D341Med (cell line): ENCODE measurements around the gene MATN3.
"Not testable (repeated sequence)": the region's sequence is repeated elsewhere in the genome, so short reads cannot be mapped to it uniquely, and the experiment has no call there.

ENCODE experiments used
- DNase-seq: peaks from one replicate; pipeline ENCODE4 v3.0.0; 2012; ENCODE audit warnings: low spot score

The MATN3 gene, protein sequence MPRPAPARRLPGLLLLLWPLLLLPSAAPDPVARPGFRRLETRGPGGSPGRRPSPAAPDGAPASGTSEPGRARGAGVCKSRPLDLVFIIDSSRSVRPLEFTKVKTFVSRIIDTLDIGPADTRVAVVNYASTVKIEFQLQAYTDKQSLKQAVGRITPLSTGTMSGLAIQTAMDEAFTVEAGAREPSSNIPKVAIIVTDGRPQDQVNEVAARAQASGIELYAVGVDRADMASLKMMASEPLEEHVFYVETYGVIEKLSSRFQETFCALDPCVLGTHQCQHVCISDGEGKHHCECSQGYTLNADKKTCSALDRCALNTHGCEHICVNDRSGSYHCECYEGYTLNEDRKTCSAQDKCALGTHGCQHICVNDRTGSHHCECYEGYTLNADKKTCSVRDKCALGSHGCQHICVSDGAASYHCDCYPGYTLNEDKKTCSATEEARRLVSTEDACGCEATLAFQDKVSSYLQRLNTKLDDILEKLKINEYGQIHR

GRCh38 chr2:20012282-20013125 is at the start of gene MATN3:
Gene MATN3 (minus strand): TSS chr2:20012668. CDS start chr2:20012631, 37 bp downstream.
- peak; percentile 59 for DNase-seq

DNA sequence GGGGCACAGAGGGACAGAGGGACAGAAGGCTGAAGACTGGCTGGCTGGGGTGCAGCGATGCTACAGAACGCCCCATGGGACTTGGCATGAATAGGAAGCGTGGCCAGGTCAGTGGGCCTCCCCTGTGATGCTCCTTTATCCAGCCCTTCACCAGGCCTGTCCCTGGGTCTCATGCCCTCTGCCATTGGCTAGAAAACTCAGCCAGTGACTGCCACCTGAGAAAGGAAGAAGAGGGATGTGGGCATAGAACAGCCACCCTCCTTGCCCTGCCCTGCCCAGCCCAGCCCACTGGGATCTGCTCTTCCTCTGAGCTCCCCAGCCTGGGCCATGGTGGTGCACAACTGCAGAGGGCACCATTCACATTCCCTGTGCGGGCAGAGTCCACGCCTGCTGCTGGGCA is 49.5 kb upstream of the MATN3 start:
- no peak for DNase-seq

DNA sequence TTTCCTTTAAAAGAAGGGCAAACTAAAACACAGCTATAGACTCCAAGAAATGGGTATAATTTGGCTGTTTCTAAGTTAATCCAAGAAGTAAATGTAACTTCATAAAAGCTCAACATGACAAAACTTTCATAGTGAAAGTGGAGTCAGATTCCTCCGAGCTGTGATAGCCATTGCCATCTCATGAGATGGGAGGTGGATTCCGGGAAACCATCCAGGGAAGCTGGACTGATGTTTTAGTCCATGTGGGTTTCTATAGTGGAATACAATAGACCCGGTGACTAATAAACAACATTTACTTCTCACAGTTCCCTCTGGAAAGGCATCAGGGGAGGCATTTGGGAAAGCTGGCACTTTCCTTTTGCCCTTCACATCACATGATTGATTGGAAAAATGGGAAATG is 49.0 kb upstream of the MATN3 start:
- DNase-seq: no peak

DNA sequence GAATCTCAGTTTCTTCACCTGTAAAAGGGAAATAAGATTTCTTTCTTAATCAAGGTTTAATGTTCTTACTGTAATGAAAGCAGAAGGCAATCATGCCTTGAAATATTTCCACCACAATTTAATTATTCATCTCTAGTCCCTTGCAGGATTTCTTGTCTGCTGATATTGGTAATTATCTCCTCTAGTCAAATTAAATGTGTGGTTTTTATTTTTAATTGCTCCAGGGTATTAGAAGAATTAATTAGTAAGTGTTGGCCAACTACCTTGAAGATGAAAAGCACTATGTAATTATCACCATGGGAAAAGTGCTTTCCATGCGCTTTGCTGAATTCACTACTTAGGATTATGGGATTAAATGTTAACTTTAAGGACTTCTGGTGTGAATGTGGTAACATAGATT is 47.6 kb upstream of the MATN3 start:
- DNase-seq: no peak

DNA sequence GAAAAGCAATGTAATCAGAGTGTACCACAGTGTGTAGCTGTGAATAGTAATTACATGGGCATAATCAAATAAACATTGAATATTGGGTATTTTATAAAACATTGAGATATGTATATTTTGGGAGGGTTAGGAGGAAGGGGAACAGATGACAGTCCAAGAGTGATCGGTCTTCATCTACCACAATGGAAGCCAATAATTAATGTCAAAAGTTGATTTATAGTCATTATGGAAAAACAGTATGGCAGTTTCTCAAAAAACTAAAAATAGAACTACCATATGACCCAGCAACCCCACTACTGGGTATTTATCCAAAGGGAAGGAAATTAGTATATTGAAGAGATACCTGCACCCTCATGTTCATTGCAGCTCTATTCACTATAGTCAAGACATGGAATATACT is 44.8 kb upstream of the MATN3 start:
- DNase-seq: no peak

GRCh38 chr2:20054931-20055330 is 42.5 kb upstream of the MATN3 start:
- DNase-seq: no peak

DNA sequence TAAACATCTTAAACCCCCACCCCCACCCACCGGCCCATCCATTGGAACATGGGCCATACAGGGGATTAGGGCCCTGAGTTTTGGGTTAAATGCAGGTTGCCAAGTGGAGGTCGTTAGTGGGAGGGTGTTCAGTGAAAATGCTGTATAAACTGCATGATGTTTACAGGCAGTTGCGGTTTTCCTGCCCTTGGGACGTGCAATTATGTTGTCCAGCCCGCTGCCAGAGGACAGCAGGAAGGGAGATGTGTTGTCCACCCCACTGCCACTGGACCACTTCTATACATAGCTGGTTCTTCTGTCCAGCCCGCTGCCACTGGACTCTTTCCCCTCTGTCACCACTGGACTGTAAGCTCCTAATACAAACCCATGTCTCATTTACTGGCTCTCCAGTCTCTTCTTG is 41.7 kb upstream of the MATN3 start:
- no peak for DNase-seq

DNA sequence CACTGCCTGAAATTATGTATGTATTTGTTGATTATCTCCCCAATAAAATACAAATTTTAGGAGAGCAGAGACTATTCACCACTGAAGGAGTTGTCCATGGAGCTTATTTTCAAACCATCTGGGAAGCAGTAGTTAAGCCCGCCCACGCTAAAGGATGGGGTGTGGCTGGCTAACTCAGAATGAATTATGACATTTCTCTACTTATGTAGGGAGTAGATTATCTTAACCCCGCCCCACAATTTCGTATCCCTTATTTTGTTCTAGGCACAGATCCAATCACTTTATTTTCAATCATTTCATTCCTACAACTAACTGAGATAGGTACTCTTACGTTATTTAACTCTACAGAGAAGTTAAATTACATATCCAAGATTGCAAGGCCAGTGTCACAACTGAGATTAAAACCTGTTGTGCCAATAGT is 40.4 kb upstream of the MATN3 start:
- peak; percentile 57 for DNase-seq

- DNase-seq: no peak
Measured at GRCh38 chr2:20052229-20052851, 39.9 kb upstream of the MATN3 start.

DNA sequence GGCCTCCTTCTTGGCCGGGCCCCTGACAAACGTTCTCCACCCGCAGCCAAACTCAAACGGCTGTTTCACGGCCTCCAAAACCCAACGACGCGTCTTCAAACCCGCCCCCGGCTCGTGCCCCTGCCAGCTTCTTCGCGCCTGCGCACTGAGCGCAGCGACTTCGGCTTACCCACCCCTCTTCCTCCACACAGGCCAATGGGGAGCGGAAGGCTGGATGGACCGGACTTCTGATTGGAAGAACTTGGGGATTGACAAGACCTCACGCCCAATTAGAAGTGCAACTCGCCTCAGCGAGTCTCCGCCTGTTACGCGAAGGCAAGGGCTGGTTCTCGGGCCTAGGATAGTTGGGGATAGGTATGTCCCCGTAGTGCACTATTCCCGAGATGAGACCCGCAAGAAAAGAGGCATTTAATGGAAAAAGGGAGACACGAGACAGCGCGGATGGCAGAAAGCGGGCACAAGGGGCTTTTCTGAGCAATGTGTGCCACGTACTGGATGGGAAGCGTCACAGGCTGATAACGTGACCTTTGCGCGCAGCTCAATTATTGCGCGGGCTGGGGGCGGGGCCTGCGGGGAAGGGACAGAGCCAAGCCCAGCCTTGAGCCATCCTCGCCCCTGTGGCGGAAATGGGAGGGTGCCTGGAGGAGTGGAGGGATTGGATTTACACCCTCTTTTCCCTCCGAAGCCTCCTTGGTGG is 39.2 kb upstream of the MATN3 start, which contains the start of gene LAPTM4A:
Gene LAPTM4A, minus strand, starts transcription at position 97 of the 697 bp plus-strand sequence. CDS start 108 bp downstream, outside the sequence.
- DNase-seq: peak; percentile 95

DNA sequence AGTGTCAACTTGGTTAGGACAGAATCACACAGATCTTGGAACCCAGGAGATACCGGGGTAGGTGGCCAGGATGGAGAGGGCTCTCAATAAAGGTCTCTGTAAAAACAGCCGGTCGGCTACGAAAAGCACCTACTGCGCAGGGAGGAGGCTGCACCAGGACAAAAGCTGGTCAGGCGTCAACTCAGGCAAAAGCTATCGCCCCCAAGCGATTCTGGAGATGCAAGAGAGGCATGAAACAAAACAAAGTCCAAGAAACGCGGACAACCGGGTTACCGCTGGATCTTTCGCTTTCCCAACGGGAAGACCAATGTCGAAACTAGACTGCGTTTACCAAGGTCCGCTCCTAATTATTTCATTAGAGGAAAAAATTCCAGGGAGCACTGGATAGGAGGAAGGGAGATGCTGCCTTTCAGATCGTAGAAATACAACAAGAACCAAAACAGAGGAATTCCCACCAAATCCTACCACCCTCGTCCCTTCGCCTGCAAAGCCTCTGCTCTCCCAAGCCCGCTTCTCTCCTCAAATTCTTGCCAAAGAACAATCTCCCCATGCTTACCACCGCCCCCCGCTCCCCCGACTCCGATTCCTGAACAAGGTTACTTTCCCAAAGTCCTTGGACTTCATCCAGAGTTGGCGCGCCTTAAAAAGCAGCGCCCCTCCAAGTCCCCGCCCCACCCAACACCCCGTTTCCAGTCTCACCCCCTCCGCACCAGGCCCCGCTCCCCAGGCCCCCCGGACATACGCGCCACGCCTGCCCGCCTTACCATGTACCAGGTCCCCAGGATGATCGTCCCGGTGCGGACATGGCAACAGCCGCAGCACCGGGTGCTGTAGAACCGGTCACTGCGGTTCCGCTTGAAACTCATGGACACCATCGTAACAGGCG is 38.4 kb upstream of the MATN3 start:
- no peak for DNase-seq

DNA sequence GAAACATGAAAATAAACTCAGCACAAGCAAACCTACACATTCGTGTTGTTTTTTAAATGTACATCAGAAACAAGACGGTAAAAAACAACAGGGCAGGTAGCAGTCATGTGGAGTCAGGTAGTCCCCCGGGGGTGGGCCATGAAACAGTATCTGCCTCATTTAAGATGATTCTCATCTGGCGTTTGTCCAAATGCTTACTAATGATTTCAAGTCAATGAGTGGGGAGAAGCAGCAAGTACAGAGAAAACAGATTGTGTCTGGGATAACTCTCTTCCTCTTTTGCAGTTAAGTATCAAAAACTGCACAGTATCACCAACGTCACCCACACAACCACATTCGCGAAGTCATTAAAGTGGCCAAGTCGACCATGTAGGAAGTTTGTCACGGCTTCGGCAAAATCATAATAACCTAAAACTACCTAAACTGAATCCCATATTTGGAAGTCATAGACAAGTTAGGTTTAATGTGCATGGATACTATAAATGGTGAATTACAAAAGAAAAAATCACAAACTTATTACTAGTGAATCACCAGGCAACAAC is 37.7 kb upstream of the MATN3 start:
- DNase-seq: no peak

GRCh38 chr2:20049637-20050036 is 37.2 kb upstream of the MATN3 start:
- no peak for DNase-seq

GRCh38 chr2:20048488-20049448 is 36.3 kb upstream of the MATN3 start:
- no peak for DNase-seq

DNA sequence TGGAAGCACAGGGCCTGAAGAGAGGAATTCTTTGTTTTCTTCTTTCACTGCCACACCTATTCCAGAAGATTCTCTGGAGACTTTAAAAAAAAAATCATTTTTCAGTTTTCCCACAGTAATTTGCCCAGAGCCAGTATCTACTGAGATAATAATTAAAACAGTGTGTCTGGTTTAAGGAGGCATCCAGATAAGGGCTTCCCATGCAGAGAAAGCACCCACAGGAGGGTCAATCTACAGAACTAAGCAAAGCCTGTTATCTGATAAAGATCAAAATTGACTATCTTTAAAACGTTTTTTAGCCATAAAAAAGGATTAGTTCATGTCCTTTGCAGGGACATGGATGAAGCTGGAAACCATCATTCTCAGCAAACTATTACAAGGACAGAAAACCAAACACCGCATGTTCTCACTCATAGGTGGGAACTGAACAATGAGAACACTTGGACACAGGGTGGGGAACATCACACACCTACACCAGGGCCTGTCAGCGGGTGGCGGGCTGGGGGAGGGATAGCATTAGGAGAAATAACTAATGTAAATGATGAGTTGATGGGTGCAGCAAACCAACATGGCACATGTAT is 33.3 kb upstream of the MATN3 start:
- DNase-seq: not testable (repeated sequence)

GRCh38 chr2:20044778-20045177 is 32.3 kb upstream of the MATN3 start:
- no peak for DNase-seq

- no peak for DNase-seq
Measured at GRCh38 chr2:20042531-20042930, 30.1 kb upstream of the MATN3 start.

- no peak for DNase-seq
Measured at GRCh38 chr2:20040489-20041172, 28.2 kb upstream of the MATN3 start.
